Muscle layer of duodenum (tissue), 2 donors: ENCODE data around the gene PARD6A.

Source experiments
- H3K27ac ChIP-seq: one replicate; pipeline ENCODE4 v1.7.0; 2013; ENCODE audit warnings: mild to moderate bottlenecking, low read length
- H3K27me3 ChIP-seq: one replicate; pipeline ENCODE4 v1.7.0; 2013; ENCODE audit warnings: low read depth, mild to moderate bottlenecking, control low read depth, low read length
- H3K36me3 ChIP-seq, 2 donors: one replicate each; pipeline ENCODE4 v1.7.0; 2013; ENCODE audit warnings: low read length in 2 of 2, control low read depth in 1 of 2, mild to moderate bottlenecking in 1 of 2; ENCODE audit not compliant: insufficient read depth in 2 of 2, control insufficient read depth in 1 of 2
- H3K4me1 ChIP-seq, 2 donors: one replicate each; pipeline ENCODE4 v1.7.0; 2013; ENCODE audit warnings: low read length in 2 of 2, mild to moderate bottlenecking in 2 of 2, control low read depth in 1 of 2, moderate library complexity in 1 of 2; ENCODE audit not compliant: insufficient read depth in 2 of 2, control insufficient read depth in 1 of 2
- H3K4me3 ChIP-seq, 2 donors: one replicate each; pipeline ENCODE4 v1.7.0; 2013; ENCODE audit warnings: low read length in 2 of 2, low read depth in 1 of 2, mild to moderate bottlenecking in 1 of 2
- H3K9me3 ChIP-seq, 2 donors: one replicate each; pipeline ENCODE4 v1.7.0; 2013; ENCODE audit warnings: low read length in 2 of 2, control low read depth in 1 of 2, mild to moderate bottlenecking in 1 of 2; ENCODE audit not compliant: control insufficient read depth in 1 of 2
- donor health status: healthy.

PARD6A gene

DNA sequence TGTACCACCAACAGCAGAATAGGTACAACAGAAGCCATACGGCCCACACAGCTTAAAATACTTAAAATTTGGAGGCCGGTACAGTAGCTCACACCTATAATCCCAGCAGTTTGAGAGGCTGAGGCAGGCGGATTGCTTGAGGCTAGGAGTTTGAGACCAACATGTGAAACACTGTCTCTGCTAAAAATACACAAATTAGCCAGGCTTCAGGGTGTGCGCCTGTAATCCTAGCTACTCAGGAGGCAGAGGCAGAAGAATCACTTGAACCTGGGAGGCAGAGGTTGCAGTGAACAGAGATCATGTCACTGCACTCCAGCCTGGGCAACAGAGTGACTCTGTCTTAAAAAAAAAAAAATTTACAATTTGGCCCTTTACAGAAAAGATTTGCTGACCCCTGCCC, 41.4 kb downstream of the PARD6A start:
- no peaks in the 10 kb centered on the region for H3K9me3 ChIP-seq
- no peak overlapping the region for H3K27ac ChIP-seq
- no peaks in the 10 kb centered on the region for H3K27me3 ChIP-seq
- no peaks in the 10 kb centered on the region for H3K4me1 ChIP-seq
- no peak overlapping the region for H3K4me3 ChIP-seq
- no peaks in the 10 kb centered on the region for H3K36me3 ChIP-seq

DNA sequence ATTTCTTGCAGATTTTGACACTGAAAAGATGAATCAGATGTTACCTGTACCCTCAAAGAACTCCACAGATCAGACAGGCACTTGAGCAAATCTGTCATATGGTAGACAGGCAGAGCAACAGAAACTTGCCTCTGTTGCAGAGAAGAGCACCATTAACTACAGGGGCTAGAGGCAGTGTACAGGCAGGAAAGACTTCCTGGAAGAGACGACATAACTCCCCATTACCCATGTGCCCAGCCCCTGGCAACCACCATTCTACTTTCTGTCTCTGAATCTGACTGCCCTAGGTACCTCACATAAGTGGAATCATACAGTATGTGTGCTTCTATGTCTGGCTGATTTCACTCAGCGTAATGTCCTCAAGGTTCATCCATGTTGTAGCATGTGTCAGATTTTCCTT, 42.9 kb downstream of the PARD6A start:
- Histone ChIP-seq H3K36me3 (no peaks in the 10 kb centered on the region), H3K27me3 (no peaks in the 10 kb centered on the region), H3K4me3 (no peak overlapping the region), H3K4me1 (no peaks in the 10 kb centered on the region), H3K9me3 (no peaks in the 10 kb centered on the region), H3K27ac (no peak overlapping the region)

- Histone ChIP-seq H3K27me3 (no peaks in the 10 kb centered on the region), H3K36me3 (no peaks in the 10 kb centered on the region), H3K4me1 (no peaks in the 10 kb centered on the region), H3K27ac (no peak overlapping the region), H3K4me3 (no peak overlapping the region), H3K9me3 (no peaks in the 10 kb centered on the region)
Measured at GRCh38 chr16:67704110-67704509, 43.4 kb downstream of the PARD6A start.

GRCh38 chr16:67707210-67707609, 46.5 kb downstream of the PARD6A start:
- Histone ChIP-seq H3K36me3 (no peaks in the 10 kb centered on the region), H3K4me1 (no peaks in the 10 kb centered on the region), H3K27me3 (no peaks in the 10 kb centered on the region), H3K4me3 (no peak overlapping the region), H3K27ac (no peak overlapping the region), H3K9me3 (no peaks in the 10 kb centered on the region)

- H3K4me3 ChIP-seq, result no peak overlapping the region
- H3K9me3 ChIP-seq, result no peaks in the 10 kb centered on the region
- H3K4me1 ChIP-seq, result no peaks in the 10 kb centered on the region
- no peaks in the 10 kb centered on the region for H3K27me3 ChIP-seq
- no peaks in the 10 kb centered on the region for H3K36me3 ChIP-seq
- no peak overlapping the region for H3K27ac ChIP-seq
Measured at GRCh38 chr16:67707790-67708189, 47.0 kb downstream of the PARD6A start.

DNA sequence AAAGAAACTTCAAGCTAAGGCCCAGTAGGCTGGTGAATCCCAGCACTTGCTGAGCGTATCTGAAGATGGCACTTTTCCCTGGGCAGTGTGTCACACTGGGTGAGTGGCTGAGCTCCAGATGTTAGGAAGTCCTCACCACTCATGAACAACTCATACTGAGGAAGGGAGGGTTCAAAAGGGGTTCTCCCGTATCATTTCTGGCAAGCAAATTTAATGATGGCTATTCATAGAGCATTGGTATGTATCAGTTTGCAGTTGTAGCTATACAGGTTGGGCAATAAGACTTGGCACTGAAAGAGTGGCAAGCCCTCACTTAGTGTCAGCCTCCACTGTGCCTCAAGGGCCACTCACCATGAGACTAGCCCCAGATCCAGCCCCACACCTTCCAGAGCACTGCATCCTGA, 47.6 kb downstream of the PARD6A start:
- Histone ChIP-seq H3K4me3 (no peak overlapping the region), H3K27ac (no peak overlapping the region), H3K27me3 (no peaks in the 10 kb centered on the region), H3K9me3 (no peaks in the 10 kb centered on the region), H3K36me3 (no peaks in the 10 kb centered on the region), H3K4me1 (no peaks in the 10 kb centered on the region)

DNA sequence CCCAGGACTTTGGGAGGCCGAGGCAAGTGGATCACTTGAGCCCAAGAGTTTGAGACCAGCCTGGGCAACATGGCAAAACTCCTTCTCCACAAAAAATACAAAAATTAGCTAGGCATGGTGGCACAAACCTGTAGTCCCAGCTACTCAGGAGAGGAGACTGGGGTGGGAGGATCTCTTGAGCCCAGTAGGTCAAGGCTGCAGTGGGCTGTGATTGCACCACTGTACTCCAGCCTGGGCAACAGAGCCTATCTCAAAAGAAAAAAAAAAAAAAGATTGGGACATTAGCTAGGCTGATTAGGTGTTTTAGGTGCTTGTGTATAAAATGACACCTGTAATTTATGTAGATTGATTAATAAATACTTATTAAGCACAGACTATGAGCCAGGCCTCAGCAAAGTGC, 48.3 kb downstream of the PARD6A start:
- H3K4me3 ChIP-seq, result no peak overlapping the region
- no peaks in the 10 kb centered on the region for H3K36me3 ChIP-seq
- H3K27ac ChIP-seq, result no peak overlapping the region
- no peaks in the 10 kb centered on the region for H3K9me3 ChIP-seq
- no peaks in the 10 kb centered on the region for H3K27me3 ChIP-seq
- H3K4me1 ChIP-seq, result no peaks in the 10 kb centered on the region

DNA sequence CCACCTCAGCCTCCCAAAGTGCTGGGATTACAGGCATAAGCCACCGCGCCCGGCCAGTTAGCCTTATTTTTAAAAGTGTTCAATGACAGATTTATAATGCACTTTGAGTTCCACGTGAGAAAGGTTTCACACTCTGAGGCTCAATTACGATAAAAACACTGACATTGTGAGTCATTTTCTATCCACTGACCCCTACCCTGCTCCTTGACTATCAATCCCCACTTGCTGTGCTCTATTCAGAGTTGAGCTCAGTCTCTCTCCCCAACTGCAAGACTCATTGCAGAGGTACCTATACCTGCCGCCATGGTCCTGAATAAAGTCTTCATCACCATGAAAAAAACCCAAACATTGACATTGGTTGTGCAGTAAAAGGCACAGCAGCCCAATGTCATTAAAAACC, 49.8 kb downstream of the PARD6A start:
- H3K27me3 ChIP-seq, result no peaks in the 10 kb centered on the region
- no peaks in the 10 kb centered on the region for H3K36me3 ChIP-seq
- no peaks in the 10 kb centered on the region for H3K9me3 ChIP-seq
- no peaks in the 10 kb centered on the region for H3K4me1 ChIP-seq
- H3K4me3 ChIP-seq, result no peak overlapping the region
- no peak overlapping the region for H3K27ac ChIP-seq
